A673 (cell line): ENCODE measurements around the gene SPHK1. TPM values are rescaled to one million over a fixed set of nuclear protein-coding genes. Genes with fewer than 3 reads are reported as not detected.

Experiments
- BruUV-seq: library from RNA; stranded (reverse); fragments of 400-500 nt; replicated peaks from 2 replicates; lab custom pipeline; 2021; lab: Mats Ljungman, UMichigan
- CTCF ChIA-PET: fragments of 300-600 bp; sonication (Branson Sonifier 250); formaldehyde crosslinking; loops from one replicate; lab custom pipeline; 2022; ENCODE audit warnings: antibody characterized with exemption; lab: Charles Lee
- POLR2A ChIA-PET: fragments of 300-600 bp; sonication (Branson Sonifier 250); formaldehyde crosslinking; loops from one replicate; lab custom pipeline; 2022; ENCODE audit warnings: antibody characterized with exemption; ENCODE audit not compliant: low non-redundant PET; lab: Charles Lee
- DNase-seq: peaks from one replicate; pipeline ENCODE4 v3.0.0-alpha.2; 2015; ENCODE audit warnings: low spot score
- H3K27ac ChIP-seq: fragments of 200-600 bp; sonication (generic); 2 replicates; pipeline ENCODE4 v1.5.1; 2016; ENCODE audit warnings: mixed run types, low read depth, mild to moderate bottlenecking, mixed read lengths, antibody characterized with exemption, low read length; ENCODE audit not compliant: poor library complexity, severe bottlenecking
- H3K27me3 ChIP-seq: fragments of 200-600 bp; sonication (generic); replicated peaks from 2 replicates; pipeline ENCODE4 v1.6.1; 2017; ENCODE audit warnings: mixed run types, low read depth, mild to moderate bottlenecking, mixed read lengths, antibody characterized with exemption, low read length; ENCODE audit not compliant: insufficient read depth, poor library complexity
- H3K36me3 ChIP-seq: fragments of 200-600 bp; sonication (generic); 2 replicates; pipeline ENCODE4 v1.6.1; 2016; ENCODE audit warnings: mixed run types, mild to moderate bottlenecking, mixed read lengths, antibody characterized with exemption, low read length; ENCODE audit not compliant: insufficient read depth, poor library complexity, severe bottlenecking
- H3K4me1 ChIP-seq: fragments of 200-600 bp; sonication (generic); 2 replicates; pipeline ENCODE4 v1.6.1; 2017; ENCODE audit warnings: mixed run types, mild to moderate bottlenecking, mixed read lengths, antibody characterized with exemption, low read length; ENCODE audit not compliant: insufficient read depth, poor library complexity, severe bottlenecking
- H3K4me3 ChIP-seq: fragments of 200-600 bp; sonication (generic); 2 replicates; pipeline ENCODE4 v1.5.1; 2016; ENCODE audit warnings: low read depth, mixed run types, mild to moderate bottlenecking, mixed read lengths, low read length; ENCODE audit not compliant: poor library complexity, severe bottlenecking
- H3K9me3 ChIP-seq: fragments of 200-600 bp; sonication (generic); 2 replicates; pipeline ENCODE4 v1.6.1; 2016; ENCODE audit warnings: mixed run types, low read depth, mild to moderate bottlenecking, mixed read lengths, antibody characterized with exemption, low read length; ENCODE audit not compliant: poor library complexity, severe bottlenecking
- EZH2 ChIP-seq: fragments of 200-600 bp; sonication (generic); IDR thresholded peaks from 2 replicates; pipeline ENCODE4 v1.6.1; 2017; ENCODE audit warnings: borderline replicate concordance, low read depth, mild to moderate bottlenecking, mixed read lengths, antibody characterized with exemption, low read length; ENCODE audit not compliant: poor library complexity, severe bottlenecking
- intact Hi-C: fragments of 100-400 bp; cut with micrococcal nuclease; formaldehyde crosslinking; loops from one replicate; pipeline ENCODE4 v1.10.0; 2022; ENCODE audit not compliant: unreplicated experiment
- total RNA-seq: library from RNA; stranded (reverse); gene quantifications from 2 replicates; pipeline ENCODE4 v1.2.3, GENCODE V29; 2021
- TF ChIP-seq, protein P1 (sequence below): fragments of 300-800, 200-600 bp; sonication (generic); conservative IDR thresholded peaks from 2 replicates; pipeline ENCODE4 v1.5.1; 2017; ENCODE audit warnings: low read depth, mild to moderate bottlenecking, antibody characterized with exemption, low read length, moderate library complexity, mixed read lengths

Gene SPHK1
- total RNA-seq, 1 experiment from 2014 or later = 0.54 TPM

DNA sequence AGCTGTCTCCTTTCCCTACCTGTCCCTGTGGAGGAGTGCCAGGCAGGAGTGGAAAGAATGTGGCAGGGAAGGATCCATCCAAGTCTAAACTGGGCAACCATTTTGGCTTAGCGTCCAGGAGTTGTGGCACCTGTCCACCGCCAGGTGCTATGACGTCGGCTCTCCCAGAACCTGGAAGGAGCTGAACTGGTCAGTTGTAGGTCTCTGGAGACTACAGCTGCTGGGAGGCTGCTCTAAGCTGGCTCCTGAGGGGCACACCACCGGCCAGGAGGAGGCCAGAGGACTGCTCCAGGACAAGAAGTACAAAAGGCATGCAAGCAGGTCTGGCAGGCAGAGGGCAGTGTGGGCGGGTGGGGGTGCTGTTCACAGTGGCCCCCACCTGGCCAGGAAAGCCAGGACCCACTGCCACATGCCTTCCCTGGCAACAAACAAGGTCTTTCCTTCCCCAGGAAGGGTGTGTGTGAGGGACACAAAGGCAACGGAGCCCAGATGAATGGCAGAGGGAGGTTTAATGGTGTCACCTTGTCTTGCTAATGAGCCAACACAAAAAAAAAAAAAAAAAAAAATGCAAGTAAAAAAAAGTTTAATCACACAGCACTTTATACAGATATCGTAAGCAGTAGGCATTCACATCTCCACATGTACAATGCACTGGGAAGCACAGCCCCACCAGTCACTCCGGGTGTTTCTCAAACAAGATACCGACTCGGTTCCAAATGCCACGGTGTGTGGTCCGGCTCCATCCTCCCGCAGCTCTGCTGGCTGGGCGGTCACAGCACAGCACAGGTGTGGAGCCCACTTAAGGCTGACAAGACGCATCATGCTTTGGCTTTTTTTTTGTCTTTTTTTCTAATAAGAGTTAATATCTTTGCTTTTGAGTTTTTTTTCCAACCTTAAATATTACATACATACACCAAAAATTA is 4.8 kb downstream of the SPHK1 start:
- ChIA-PET POLR2A (no interaction called here), CTCF (interaction anchor here (0.8 kb wide), 1 partner anchor 9 kb away, joined by 3 read pairs; no protein-coding TSS in a partner anchor)
- Histone ChIP-seq H3K27ac (no peak overlapping the region), H3K4me3 (no peak overlapping the region), H3K4me1 (peaks cover 13% of the 10 kb centered on the region), H3K27me3 (peaks cover 13% of the 10 kb centered on the region), H3K36me3 (peaks cover 18% of the 10 kb centered on the region), H3K9me3 (no peaks in the 10 kb centered on the region)
- no peak for DNase-seq
- TSS peak; percentile 65 for BruUV-seq
- intact Hi-C loops = loop anchor here (5.0 kb wide), 1 partner anchor 87 kb away; no protein-coding TSS in a partner anchor
- no peak for TF ChIP-seq EZH2
- TF ChIP-seq, protein P1, sequence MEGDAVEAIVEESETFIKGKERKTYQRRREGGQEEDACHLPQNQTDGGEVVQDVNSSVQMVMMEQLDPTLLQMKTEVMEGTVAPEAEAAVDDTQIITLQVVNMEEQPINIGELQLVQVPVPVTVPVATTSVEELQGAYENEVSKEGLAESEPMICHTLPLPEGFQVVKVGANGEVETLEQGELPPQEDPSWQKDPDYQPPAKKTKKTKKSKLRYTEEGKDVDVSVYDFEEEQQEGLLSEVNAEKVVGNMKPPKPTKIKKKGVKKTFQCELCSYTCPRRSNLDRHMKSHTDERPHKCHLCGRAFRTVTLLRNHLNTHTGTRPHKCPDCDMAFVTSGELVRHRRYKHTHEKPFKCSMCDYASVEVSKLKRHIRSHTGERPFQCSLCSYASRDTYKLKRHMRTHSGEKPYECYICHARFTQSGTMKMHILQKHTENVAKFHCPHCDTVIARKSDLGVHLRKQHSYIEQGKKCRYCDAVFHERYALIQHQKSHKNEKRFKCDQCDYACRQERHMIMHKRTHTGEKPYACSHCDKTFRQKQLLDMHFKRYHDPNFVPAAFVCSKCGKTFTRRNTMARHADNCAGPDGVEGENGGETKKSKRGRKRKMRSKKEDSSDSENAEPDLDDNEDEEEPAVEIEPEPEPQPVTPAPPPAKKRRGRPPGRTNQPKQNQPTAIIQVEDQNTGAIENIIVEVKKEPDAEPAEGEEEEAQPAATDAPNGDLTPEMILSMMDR = no peak

DNA sequence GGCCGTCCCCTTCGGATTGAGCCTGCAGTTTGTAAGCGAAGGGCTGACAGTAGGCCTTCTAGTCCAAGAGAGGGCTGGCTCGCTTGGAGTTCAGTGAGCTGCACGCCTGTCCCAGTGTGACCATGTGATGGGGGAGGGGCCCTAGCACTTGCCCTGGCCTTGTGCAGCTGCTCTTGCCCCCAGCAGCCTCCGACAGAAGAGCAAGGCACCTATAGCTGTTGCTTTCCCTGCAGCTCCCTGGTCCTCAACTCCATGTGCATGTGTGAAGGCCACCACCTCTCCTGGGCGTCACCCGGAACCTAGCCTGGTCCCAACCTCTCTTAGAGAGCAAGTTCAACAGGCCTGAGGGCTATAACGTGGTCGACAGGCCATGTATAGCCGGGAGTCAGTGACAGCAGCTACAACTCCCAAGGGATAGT is 5.6 kb downstream of the SPHK1 start:
- ChIA-PET POLR2A (interaction anchor here (0.6 to 0.7 kb wide), 2 partner anchors 16 to 337 kb away, joined by 4 to 5 read pairs; no protein-coding TSS in a partner anchor), CTCF (interaction anchor here (0.8 kb wide), 1 partner anchor 8 kb away, joined by 3 read pairs; no protein-coding TSS in a partner anchor)
- no peak overlapping the region for H3K27ac ChIP-seq

DNA sequence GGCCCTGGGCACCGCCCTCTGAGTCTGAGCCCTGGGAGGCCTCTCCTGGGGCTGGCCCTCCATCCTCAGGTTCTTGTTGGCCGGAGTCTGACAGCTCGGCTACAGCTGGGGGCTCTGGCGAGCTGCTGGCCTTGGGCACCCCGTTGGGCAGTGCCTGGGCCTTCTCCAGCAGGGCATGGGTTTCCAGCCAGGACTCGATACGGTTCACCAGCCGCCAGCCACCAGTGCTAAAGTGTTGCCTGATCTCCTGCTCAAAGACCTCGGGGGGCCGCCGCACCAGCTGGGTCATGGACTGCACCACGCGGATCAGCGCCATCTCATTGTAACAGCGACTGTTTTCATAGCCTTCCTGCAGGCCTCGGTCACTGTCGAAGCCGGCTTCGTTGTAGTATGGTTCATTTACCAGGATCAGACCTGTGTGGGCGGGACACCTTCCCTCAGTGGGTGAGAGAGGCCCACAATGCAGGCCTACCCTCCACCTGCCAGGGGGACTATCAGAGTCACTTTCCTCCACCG is 6.8 kb downstream of the SPHK1 start:
- no TSS peak for BruUV-seq
- POLR2A ChIA-PET = no interaction called here
- CTCF ChIA-PET = no interaction called here

More for the DNA sequence above, 5.6 kb downstream of the SPHK1 start:
- no peak for DNase-seq
- H3K36me3 ChIP-seq = peaks cover 19% of the 10 kb centered on the region
- BruUV-seq = no TSS peak
- intact Hi-C loops = no loop called here
- peaks cover 9% of the 10 kb centered on the region for H3K4me1 ChIP-seq
- no peak overlapping the region for H3K4me3 ChIP-seq
- no peaks in the 10 kb centered on the region for H3K9me3 ChIP-seq
- peaks cover 7% of the 10 kb centered on the region for H3K27me3 ChIP-seq
- TF ChIP-seq, protein P1 = no peak
- TF ChIP-seq EZH2 = no peak

More for the DNA sequence above, 6.8 kb downstream of the SPHK1 start:
- H3K4me1 ChIP-seq = no peaks in the 10 kb centered on the region
- DNase-seq = no peak
- TF ChIP-seq EZH2 = no peak
- TF ChIP-seq, protein P1 = no peak
- no peaks in the 10 kb centered on the region for H3K9me3 ChIP-seq
- no peak overlapping the region for H3K27ac ChIP-seq
- intact Hi-C loops = no loop called here
- no peaks in the 10 kb centered on the region for H3K27me3 ChIP-seq
- H3K36me3 ChIP-seq = peaks cover 29% of the 10 kb centered on the region
- no peak overlapping the region for H3K4me3 ChIP-seq
